ENCODE results near the gene HSFX2.
"Not testable (repeated sequence)": the region's sequence is repeated elsewhere in the genome, so short reads cannot be mapped to it uniquely, and the experiment has no call there.

The HSFX2 gene

GRCh38 chrX:149587359-149587758 lies 7.8 kb downstream of the HSFX2 start, which contains the start of gene MAGEA9B:
Gene MAGEA9B, minus strand, starts transcription at chrX:149587459. Its CDS starts 4,280 bp downstream, at chrX:149583179.
- DNase-seq (ENCODE audit: low spot score) = not testable (repeated sequence)

GRCh38 chrX:149585631-149586030 lies 9.5 kb downstream of the HSFX2 start:
- DNase-seq (ENCODE audit: low spot score) = not testable (repeated sequence)

GRCh38 chrX:149573456-149573855 lies 21.7 kb downstream of the HSFX2 start:
- not testable (repeated sequence) for DNase-seq (ENCODE audit: low spot score)

DNA sequence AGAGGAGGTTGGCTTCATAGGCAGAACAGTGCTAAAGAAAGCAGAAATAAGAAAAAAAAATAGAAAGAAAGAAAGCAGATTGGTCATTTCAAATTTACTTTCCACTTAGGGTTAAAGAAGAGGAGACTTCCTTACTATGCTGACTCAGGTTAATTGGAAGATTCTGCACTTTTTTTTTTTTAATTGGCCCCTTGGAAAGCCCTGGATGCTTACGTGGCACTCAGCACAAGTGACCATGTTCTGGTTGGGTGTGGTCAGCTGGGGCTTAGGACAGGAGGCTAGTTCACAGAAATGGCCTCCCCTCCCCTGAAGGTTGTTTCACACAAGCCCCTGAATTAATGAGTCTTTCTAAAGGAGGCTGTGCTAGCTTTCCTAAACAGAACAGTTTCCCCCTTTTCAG lies 22.4 kb downstream of the HSFX2 start:
- no peak for DNase-seq (ENCODE audit: low spot score)

DNA sequence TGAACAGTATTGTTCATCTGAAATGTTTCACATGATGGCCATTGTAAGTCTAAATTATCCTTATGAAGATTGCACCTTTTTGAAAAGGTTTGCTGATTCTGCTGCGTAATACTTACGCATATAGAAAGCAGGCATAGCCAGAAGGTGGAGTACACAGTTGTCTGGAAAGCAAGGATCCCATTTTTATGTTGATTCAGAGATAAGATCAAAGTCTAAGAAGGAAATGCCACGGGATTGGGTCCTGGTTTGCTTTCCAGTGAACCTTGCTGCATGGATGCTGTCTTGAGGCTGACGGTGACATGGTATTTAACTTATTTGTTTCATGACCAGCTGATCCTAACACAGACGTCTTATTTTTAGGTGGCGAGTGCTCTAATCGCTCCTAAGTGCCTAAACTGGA lies 23.3 kb downstream of the HSFX2 start:
- DNase-seq (ENCODE audit: low spot score) = no peak

DNA sequence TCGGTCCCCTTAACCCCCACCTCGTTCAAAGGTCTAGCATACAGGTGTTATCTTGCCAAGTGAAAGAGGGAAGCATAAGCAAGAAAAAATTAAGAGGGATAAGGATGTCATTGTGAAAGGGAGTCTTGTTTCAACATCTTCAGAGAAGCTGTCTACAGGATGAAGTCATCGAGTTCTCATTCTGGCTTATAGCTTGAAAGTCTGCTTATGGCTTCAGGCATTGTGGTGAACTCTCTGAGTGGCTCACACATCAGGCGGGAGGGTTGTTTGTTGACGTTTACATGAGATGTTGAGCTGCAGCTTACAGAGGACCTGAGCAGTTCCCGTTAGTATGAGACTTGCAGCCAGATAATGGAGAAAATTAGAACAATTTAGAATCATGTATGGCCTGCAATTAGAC lies 24.4 kb downstream of the HSFX2 start:
- no peak for DNase-seq (ENCODE audit: low spot score)

DNA sequence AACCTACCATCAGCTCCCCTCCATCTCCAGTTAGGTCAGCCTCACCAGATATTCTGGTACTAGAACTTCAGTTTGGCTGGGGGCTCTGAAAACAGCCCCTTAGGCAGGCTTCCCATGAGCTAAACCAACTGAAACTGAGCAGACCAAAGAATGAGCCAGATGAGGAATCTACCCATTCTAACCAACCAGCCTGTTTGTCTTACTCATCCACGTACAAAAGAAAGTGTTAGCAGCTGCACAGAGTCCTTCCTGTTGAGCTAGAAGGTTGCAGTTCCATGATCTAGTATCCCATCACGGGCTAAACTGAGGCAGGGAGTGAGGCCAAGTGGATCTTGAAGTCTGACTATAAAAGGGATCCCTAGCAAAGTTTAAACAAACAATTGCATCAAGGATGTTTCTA lies 25.3 kb downstream of the HSFX2 start:
- no peak for DNase-seq (ENCODE audit: low spot score)

DNA sequence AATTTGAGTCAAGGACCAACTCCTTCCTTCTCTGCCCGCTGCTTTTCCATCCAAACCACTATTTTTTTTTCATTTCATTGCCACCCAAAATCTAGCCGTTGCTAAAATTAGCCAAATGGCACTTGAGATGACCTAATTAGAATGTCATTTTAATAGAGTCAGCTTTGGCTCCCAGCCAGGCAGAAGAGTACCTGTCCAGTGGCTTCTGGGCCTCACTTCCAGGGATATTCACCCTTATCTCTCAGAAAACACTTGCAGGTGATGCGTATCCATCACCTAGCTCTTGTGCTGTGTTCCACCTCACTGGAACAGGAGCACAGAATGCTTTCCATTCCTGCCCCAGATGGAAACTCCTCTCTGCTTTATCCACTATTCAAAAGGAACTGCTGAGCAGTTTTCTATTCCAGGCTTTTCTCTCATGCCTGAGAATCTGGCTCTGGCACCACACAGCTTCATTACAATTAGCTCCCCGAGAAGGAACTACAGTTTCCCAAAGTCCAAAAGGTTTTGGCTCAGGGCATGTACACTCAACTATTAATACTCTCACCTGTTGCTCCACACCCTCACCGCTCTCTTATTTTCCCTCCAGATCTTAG lies 26.3 kb downstream of the HSFX2 start:
- DNase-seq (ENCODE audit: low spot score) = no peak

GRCh38 chrX:149567621-149568417 lies 27.3 kb downstream of the HSFX2 start:
- no peak for DNase-seq (ENCODE audit: low spot score)

DNA sequence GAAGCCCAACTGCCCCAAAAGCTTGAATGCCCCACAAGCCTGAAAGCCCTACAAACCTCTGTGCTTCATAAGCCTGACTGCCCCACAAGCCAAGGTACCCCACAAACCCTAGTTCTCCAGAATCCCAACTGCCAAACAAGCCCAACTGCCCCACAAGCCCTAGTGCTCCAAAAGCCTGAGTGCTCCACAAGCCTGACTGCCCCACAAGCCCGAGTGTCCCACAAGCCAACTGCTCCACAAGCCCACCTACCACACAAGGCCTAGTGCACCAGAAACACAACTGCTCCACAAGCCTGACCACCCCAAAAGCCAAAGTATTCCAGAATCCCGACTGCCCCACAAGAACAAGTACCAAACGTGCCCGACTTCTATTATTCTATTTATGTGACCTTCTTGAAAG lies 31.8 kb downstream of the HSFX2 start:
- no peak for DNase-seq (ENCODE audit: low spot score)

DNA sequence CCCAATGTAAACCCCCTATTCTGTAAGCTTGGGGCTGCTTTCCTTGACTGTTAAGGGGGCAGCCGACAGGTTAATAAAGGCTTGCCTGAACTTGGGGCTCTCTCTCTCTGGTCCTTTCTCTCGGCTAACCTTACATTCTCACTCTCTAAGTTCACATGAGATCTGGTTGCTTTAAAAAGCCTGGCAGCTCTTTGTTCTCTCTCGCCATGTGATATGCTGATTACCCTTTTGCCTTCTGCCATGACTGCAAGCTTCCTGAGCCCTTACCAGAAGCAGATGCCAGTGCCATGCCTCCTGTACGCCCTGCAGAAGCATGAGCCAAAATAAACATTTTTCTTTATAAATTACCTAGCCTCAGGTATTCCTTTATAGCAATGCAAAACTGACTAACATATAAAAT lies 39.9 kb downstream of the HSFX2 start:
- DNase-seq (ENCODE audit: low spot score) = not testable (repeated sequence)

DNA sequence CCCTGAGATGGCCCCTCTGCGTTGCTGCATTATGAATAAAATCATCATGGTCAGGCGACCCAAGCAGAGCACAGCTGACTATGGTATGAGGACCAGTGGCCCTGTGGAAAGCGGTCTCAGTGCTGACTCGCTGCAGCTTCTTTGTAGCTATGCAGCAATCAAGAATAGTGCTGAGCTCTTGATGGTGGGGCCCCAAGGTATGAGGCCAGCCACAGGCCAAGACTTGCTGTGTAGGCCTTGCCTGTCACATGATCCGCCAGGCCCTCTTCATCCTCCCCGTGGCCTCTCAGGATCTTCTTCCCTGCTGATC lies 43.2 kb downstream of the HSFX2 start:
- not testable (repeated sequence) for DNase-seq (ENCODE audit: low spot score)

- not testable (repeated sequence) for DNase-seq (ENCODE audit: low spot score)
Observed at GRCh38 chrX:149551245-149551938, 43.7 kb downstream of the HSFX2 start.

- not testable (repeated sequence) for DNase-seq (ENCODE audit: low spot score)
Observed at GRCh38 chrX:149550454-149550853, 44.7 kb downstream of the HSFX2 start.

DNA sequence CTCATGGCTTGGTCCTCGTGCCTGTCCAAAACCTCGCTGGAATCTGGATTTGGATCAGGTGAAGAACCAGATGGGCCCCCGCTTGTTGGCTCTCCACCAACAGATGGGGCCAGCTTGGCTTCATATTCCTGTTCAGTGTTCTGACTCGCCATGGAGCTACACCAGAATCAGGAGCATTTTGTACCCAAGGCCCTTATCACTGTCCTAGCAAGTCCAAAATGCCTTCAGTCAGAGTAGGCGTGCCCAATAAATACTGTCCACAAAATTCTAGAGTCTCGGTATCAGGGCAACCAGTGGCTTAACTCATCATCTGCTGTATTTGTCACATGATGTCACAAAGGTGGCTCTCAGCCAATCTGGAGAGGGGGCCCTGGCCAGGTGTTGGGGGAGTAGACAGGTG lies 45.4 kb downstream of the HSFX2 start, which contains the start of gene HSFX3:
TSS of gene HSFX3 (minus strand) at position 224 of the 400 bp plus-strand sequence. CDS start at position 152, 72 bp downstream.
- not testable (repeated sequence) for DNase-seq (ENCODE audit: low spot score)

- not testable (repeated sequence) for DNase-seq (ENCODE audit: low spot score)
Observed at GRCh38 chrX:149547782-149548181, 47.3 kb downstream of the HSFX2 start.

GRCh38 chrX:149546962-149547361 lies 48.2 kb downstream of the HSFX2 start:
- DNase-seq (ENCODE audit: low spot score) = not testable (repeated sequence)

- DNase-seq (ENCODE audit: low spot score) = not testable (repeated sequence)
Observed at GRCh38 chrX:149545545-149546543, 49.3 kb downstream of the HSFX2 start.

Measured in putamen (tissue), 1 donor.